ENCODE data around the gene SLC24A3. TPM values are rescaled to one million over a fixed set of nuclear protein-coding genes. Genes with fewer than 3 reads are reported as not detected.

The SLC24A3 gene
- total and polyA plus RNA-seq, 2 of the 13 experiments (the other 11 are each of a cell fraction or from before 2014, with no cell fraction given), result not detected

DNA sequence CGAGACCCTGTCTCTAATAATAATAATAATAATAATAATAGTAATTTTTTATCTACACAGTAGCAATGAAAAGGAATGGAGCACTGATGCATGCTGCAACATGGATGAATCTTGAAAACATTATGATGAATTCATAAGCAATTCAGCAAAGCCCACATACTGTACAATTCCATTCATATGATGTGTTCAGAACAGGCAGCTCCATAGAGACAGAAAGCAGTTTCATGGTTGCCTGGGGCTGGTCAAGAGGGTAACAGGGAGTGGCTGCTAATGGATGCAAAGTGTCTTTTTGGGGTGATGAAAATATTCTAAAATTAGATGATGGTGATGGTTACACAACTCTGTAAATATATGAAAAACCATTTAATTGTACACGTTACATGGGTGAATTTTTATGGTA is 43.6 kb downstream of the SLC24A3 start (continued):
- no peak for TF ChIP-seq IKZF1 (IDR thresholded peaks at IDR 0.05)
- TF ChIP-seq ZBTB39 (CRISPR knock-in tag; IDR thresholded peaks at IDR 0.05), result no peak
- TF ChIP-seq BRCA1 (CRISPR knock-in tag; IDR thresholded peaks at IDR 0.05), result no peak
- no peak for TF ChIP-seq POGK (CRISPR knock-in tag; conservative IDR thresholded peaks at IDR 0.05)
- TF ChIP-seq ZNF672 (CRISPR knock-in tag; IDR thresholded peaks at IDR 0.05), result no peak
- no peak for TF ChIP-seq NR2F2 (IDR thresholded peaks at IDR 0.05; ENCODE audit: borderline replicate concordance, low read depth)
- TF ChIP-seq ZBTB7B (CRISPR knock-in tag; IDR thresholded peaks at IDR 0.05), result no peak
- TF ChIP-seq ZNF33B (CRISPR knock-in tag; IDR thresholded peaks at IDR 0.05), result no peak
- no peak for TF ChIP-seq JDP2 (CRISPR knock-in tag; IDR thresholded peaks at IDR 0.05; ENCODE audit: borderline replicate concordance)
- TF ChIP-seq ATF7-NPFF (CRISPR knock-in tag; IDR thresholded peaks at IDR 0.05; ENCODE audit: low read depth), result no peak
- TF ChIP-seq ZNF362 (CRISPR knock-in tag; IDR thresholded peaks at IDR 0.05; ENCODE audit: borderline replicate concordance), result no peak
- TF ChIP-seq ZEB1 (IDR thresholded peaks at IDR 0.05; ENCODE audit: insufficient replicate concordance, low read depth), result no peak
- TF ChIP-seq ZFAT (CRISPR knock-in tag; conservative IDR thresholded peaks at IDR 0.05), result no peak
- no peak for TF ChIP-seq MLX (CRISPR knock-in tag; IDR thresholded peaks at IDR 0.05)
